Cardiac atrium fibroblast (primary cell): ENCODE data around the gene PSMB5. TPM values are rescaled to one million over a fixed set of nuclear protein-coding genes. Genes with fewer than 3 reads are reported as not detected.

ENCODE experiments used
- total RNA-seq: library from RNA; depleted of rRNA; stranded (reverse); fragments of >200 nt; gene quantifications from 2 replicates; pipeline ENCODE4 v1.2.3, GENCODE V29; 2015

The PSMB5 gene
- total RNA-seq, result 255 and 277 TPM in 2 replicates

GRCh38 chr14:23034498-23035302 is at the start of gene PSMB5:
TSS of gene PSMB5 (minus strand) at chr14:23034900. CDS start at chr14:23034881, 19 bp downstream.

GRCh38 chr14:23056956-23057756 is 22.5 kb upstream of the PSMB5 start, which contains the start of gene CDH24:
TSS of gene CDH24 (minus strand) at chr14:23057520. CDS start at chr14:23055733, 1,787 bp downstream.

GRCh38 chr14:23042162-23042965 is 7.7 kb upstream of the PSMB5 start, which contains the start of gene PSMB11:
TSS of gene PSMB11 (plus strand) at chr14:23042212. CDS start at chr14:23042226, 14 bp downstream.

GRCh38 chr14:23009939-23010726 is 24.6 kb downstream of the PSMB5 start, which contains the start of gene C14orf93:
TSS of gene C14orf93 (minus strand) at chr14:23010143. CDS start at chr14:22999023, 11,120 bp downstream.

GRCh38 chr14:22982477-22983245 is 52.0 kb downstream of the PSMB5 start, which contains the start of gene AJUBA:
TSS of gene AJUBA (minus strand) at chr14:22982551. CDS start at chr14:22982266, 285 bp downstream.

Other genes with a start within 250 kb of the PSMB5 start
- 4.1 and 7.2 TPM in 2 replicates for gene SLC7A7, start 219.5 kb downstream of the PSMB5 start, total RNA-seq
- 32.3 and 51.8 TPM in 2 replicates for gene MRPL52, start 205.0 kb downstream of the PSMB5 start, total RNA-seq
- 238 and 248 TPM in 2 replicates for gene MMP14, start 198.3 kb downstream of the PSMB5 start, total RNA-seq
- gene LRP10, start 163.2 kb downstream of the PSMB5 start, total RNA-seq, result 104 and 155 TPM in 2 replicates
- not detected in 2 replicates for gene REM2, start 151.7 kb downstream of the PSMB5 start, total RNA-seq
- gene RBM23, start 115.8 kb downstream of the PSMB5 start, total RNA-seq, result 35.9 and 76.6 TPM in 2 replicates
- 59.1 and 85.4 TPM in 2 replicates for gene PRMT5, start 105.5 kb downstream of the PSMB5 start, total RNA-seq
- gene HAUS4, start 77.8 kb downstream of the PSMB5 start, total RNA-seq, result 20.6 and 49.9 TPM in 2 replicates
- gene AJUBA, start 52.3 kb downstream of the PSMB5 start, total RNA-seq, result 28.0 and 32.2 TPM in 2 replicates
- gene C14orf93, start 24.8 kb downstream of the PSMB5 start, total RNA-seq, result 5.7 and 5.8 TPM in 2 replicates
- not detected in 2 replicates for gene PSMB11, start 7.3 kb upstream of the PSMB5 start, total RNA-seq
- 3.2 and 4.1 TPM in 2 replicates for gene CDH24, start 22.6 kb upstream of the PSMB5 start, total RNA-seq
- 48.4 and 55.2 TPM in 2 replicates for gene ACIN1, start 60.2 kb upstream of the PSMB5 start, total RNA-seq
- gene C14orf119, start 60.6 kb upstream of the PSMB5 start, total RNA-seq, result 37.9 and 39.2 TPM in 2 replicates
- gene CIROP, start 70.1 kb upstream of the PSMB5 start, total RNA-seq, result not detected in 2 replicates
- gene CEBPE, start 84.4 kb upstream of the PSMB5 start, total RNA-seq, result not detected in 2 replicates
- 0.32 and 2.0 TPM in 2 replicates for gene SLC7A8, start 148.8 kb upstream of the PSMB5 start, total RNA-seq
- gene RNF212B, start 203.0 kb upstream of the PSMB5 start, total RNA-seq, result not detected in 2 replicates